AML-193 (cell line): ENCODE data around the gene SHISAL1.
"Not testable (repeated sequence)": the region's sequence is repeated elsewhere in the genome, so short reads cannot be mapped to it uniquely, and the experiment has no call there.

ENCODE experiments used
- DNase-seq, 2 experiments: peaks; one replicate each; lab custom pipeline; 2025; lab: John Stamatoyannopoulos, UW

SHISAL1 gene

DNA sequence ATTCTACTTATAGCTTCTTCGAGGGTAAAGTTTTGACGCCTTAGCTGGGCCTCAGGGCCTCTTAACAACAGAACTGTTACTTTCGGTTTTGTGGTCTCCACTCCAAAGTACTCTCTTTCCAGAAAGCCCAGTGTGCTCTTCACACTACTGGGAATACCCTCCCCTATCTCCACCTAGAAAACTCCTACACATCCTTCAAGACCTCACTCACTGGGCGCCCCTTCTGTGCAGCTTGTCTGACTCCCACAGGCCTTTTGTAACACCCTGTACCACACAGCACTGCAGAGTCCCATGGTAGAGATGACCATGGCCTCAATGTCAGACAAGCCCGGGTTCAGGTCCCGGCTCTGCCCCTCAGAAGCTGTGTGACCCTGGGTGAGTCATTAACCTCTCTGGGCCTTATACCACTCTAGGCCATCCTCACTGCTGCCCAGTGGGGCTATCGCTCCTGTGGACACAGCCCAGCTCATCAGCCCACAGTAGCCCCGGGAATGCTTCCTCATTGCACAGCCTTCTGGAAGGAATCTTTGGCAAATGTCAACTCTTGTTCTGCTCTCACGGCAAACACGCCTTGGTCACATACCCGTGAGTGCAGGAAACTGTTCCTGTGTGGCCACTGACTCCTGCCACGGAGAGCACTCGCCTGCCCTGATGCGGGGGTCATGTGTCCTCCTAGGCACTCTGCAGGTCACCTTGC, 51.4 kb downstream of the SHISAL1 start:
- DNase-seq: no peak

DNA sequence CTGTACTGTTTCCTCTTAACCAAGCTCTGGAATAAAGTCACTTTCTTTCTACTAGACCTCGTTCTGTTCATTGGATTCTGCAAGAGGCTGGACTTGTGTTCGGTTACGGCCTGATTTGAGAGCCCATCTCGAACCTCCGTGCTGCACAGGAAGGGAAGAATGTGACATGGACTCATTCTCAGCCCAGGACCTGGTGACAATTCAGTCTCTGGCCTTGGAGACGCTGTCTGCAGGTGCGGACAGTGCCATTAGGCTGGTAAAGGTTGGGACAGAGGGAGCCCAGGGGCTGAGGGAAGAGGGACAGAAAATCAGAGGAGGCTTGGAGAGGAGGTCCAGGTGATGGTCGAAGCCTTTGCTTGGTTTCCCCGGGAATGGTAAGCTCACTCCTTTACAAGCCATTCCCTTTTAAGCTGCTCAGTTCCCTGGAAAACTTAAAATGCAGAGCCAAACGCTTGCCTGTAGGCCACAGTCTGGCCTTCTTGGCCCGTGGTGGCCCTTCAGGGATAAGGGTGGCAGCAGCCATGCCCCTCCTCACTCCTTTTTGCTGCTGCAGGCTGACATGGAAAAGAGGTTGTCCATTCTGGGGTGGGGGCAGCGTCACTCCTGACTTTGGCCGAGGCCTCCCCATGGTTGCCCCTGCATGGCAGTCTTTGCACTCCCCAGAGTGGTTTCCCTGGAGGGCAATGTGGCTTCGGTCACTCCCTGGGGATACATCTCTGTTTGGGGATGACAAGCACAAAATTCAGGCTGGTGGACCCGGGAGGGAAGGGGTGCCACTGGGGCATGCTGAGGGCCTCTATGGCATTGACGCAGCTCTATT, 52.3 kb downstream of the SHISAL1 start:
- DNase-seq: no peak

DNA sequence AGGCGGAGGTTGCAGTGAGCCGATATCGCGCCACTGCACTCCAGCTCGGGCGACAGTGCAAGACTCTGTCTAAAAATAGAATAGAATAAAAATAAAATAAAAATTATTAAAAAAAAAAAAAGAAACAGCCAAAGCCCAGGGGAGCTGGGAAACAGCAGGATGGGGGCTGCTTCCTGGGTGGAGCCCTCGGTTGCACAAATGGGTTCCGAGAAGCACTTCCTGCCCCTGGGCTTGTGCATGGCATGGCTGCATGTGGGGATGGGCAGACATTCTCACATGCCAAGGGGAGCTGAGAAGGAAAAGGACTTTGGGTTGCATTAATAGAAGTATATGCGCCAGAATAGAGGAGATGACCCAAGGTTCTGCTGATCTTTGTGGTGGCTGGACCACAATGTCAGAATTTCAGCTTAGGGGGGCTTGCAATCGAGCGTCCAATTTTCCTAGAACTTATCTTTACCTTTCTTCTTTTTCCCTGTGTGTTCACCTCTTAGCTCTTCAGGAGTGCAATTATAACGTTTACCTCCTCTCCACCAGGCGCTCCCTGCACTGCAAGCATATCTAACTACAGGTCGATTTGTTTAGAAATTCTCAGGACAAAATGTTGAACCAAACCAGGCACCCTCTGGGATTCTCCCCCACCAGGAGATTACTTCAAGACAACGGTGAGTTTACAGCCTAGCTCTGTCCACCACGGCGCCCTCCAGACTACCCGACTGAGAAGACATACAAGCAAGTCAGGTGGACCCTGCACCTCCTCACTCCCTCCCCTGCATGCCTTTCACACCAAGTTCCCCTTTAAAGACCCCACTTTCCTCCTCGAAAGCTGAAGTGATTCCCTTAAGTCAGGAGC, 53.2 kb downstream of the SHISAL1 start:
- DNase-seq: no peak

DNA sequence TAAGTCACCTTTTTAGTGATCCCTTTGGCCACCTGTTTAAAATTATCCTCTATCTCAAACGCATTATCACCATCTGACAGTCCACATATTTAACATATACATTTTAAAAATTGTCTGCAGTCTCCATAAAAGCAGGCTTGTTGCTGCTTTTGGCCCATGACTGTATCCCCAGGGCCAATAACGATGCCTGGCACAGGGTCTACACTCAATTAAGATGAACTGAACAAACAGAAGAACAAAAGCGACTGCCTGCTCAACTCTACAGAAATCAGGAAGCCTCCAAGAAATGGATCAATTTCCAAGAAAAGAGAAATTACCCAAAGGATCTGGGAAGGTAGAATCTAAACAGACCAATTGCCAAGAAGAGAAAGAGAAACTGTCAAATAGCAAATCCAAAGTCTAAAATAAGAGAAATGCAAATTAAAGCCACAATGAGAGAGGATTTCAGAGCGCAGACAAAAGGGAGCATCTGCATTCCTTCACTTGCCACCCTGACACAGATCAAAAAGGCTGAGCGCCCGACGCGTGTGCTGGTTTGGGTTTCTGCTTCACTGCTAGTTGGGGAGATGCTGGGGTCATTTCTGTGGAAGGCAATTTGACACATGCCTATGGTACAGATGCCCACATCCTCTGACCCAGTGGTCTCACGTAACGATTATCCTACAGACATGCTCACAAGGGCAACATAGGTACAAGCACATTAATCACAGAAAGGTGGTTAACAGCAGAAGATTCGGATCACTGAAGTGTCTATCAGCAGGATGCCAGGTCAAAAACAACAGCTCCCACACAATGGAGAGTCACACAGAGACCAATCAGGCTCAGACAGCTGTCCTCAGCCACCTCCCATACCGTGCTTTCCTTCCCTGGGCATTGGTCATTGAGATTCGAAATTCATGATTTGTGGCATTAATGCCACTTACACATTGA, 55.9 kb downstream of the SHISAL1 start:
- no peak for DNase-seq

DNA sequence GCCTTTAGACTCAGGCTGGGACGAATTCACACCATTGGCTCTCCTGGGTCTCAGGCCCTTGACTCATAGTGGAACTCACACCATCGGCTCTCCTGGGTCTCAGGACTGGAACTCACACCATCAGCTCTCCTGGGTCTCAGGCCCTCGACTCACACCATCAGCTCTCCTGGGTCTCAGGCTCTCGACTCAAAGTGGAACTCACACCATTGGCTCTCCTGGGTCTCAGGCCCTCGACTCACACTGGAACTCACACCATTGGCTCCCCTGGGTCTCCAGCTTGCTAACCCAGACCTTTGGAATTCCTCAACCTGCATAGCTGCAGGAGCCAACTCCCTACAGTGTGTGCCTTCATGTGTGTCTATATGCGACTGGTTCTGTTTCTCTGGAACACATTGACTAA, 56.7 kb downstream of the SHISAL1 start:
- no peak for DNase-seq

DNA sequence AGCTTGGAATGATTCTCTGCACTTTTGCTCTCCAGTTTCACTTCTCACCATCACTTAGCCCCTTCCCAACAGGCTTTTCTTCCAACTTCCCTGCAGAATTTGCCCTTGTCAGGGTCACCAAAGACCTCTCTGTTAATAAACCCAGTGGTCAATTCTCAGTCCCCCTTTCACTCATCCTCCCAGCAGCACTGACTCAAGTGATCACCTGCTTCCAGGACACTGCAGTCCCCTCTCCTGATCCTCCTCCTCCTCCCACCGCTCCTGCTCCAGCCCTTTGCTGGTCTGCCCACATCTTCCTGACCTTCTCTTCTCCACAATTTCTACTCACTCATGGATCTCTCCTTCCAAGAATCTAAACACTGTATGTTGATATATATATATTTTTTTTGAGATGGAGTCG, 57.9 kb downstream of the SHISAL1 start:
- no peak for DNase-seq

DNA sequence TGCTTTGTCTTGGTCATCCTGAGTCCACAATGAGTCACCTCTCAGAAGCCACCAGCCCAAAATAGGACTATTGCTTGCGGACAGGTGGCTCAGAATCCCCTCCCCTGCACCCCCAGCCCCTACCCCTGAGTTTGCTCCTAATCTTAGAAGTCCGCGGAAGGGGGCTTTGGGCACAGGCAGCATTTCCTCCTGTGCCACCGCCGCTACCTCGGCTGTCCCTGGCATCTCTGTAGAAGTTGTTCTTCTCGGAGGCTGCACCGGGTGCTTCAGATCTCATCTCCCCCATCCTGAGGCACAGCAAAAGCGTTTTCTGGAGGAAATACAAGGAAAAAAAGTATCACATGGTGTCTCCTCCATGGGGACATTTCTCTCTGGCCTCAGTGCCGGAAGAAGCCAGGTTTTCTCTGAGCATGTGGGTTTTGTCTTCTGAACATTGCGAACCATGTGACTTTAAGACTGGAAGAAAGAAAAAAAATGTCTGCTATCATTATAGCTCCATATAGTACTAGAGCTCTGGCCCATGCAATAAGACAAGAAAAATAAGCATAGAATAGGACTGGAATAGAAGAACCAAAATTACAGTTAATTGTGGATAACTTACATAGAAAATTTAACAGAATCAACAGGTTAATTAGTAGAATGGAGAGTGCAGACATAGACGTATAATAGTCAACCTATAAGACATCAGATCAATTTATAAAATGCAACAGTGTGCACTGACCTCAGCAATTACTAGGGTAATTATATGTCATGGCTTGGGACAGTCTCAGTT, 63.2 kb downstream of the SHISAL1 start:
- no peak for DNase-seq

DNA sequence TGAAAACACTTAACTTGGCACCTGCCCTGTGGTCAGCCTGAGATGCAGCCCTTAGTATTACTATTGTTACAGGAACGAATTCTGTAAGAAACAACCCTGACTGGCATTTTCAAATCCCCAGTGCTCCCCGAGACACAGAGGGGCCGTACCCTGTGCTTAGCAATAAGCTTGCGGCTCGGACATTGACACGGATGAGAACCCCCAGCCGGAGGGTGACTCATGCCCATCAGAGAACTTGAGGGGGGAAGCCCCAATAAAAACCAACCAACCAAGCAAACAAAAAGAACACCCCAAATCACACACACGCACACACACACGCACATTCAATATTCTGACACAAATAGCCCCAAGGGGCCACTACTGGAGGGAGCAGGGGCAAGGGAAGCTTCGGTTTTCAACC, 63.8 kb downstream of the SHISAL1 start:
- no peak for DNase-seq

DNA sequence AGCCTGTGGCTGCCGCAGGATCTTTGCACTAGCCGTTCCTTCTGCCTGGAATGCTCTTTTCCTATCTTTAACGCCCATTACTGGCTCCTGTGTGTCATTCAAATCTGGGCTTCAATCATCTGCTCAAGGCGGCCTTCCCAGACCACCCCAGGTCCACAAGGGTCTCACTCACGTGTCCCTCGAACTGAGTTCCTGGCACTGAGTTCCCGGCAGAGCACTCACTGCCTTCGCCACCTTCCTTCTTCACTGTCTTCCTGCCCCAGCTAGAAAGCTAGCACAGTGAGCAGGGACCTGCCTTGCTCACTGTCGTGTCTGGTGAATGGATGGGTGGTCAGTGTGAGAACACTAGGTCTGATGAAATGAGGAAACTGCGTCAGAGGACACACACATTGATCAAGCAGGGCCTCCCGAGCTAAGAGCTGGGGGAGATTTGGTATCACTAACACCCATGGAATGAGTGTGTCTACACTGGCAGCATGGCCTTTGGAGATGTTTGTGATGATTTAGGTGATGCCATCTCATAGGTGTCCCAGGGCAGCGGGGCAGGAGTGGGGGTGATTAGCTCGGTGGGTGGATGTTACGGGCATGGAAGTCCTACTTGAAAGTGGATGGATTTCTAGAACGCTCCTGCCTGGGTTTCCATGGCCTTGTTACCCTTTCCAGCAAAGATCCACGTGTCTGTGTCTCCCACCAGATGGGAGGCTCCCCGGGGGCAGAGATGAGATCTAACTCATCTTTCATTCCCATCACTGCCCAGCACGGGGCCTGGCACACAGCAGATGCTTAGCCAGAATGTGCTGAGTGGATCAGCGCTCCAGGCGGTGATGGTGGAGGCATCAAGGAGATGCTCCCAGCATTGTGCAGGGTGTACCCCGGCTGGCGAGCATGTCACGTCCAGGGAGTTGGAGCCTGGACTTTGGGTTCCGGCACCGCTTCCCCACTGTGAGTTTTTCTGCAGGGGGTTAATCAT, 64.5 kb downstream of the SHISAL1 start:
- DNase-seq: no peak

DNA sequence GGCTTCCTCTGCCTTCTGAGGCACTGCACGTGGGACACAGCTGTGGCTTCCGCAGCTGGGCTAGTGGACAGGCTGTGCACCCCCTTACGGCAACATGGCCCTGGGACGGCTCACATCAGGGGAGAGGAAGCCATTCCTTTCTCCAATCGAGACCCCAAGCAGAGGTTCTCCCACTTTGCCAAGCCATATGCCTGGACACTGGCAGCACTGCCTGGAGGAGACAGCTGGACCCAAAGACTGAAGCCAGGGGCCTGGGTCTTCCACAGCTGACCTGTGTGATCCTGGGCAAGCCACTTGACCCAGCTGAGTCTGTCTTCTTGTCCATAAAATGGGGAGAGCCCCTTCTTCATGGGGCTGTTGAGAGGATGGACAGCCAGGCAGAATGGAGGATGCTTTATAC, 65.4 kb downstream of the SHISAL1 start:
- no peak for DNase-seq

DNA sequence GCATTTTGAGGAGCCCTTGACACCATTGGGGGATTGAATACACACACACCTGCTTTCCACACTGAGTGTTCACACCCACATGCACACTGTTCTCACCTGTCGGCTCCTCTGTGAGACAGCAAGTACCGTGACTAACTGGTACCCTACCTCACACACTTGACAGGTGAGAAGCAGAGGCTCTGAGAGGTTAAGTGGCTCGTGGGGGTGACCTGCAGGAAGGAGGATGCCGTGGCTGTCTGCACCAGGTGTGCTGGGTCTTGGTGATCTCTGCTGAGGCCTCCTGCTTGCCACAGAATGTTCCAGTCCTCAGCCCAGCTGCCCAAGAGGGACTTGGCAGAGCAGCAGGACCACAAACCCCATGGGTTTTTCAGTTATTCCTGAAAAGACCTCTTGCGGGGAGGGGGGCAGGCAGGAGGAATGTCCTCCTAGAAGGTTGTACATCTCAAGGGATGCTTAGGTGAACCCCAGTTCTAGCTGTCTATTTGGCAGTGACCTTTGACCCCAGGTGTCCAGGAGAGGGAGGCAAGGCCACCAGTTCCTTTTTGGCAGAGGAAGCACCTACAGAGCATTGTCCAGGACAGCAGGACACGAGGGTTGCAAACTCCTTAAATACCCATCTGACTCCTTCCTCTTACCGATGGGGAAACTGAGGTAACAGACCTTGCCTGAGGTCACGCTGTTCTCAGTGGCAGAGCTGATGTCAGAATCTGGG, 66.0 kb downstream of the SHISAL1 start:
- no peak for DNase-seq

DNA sequence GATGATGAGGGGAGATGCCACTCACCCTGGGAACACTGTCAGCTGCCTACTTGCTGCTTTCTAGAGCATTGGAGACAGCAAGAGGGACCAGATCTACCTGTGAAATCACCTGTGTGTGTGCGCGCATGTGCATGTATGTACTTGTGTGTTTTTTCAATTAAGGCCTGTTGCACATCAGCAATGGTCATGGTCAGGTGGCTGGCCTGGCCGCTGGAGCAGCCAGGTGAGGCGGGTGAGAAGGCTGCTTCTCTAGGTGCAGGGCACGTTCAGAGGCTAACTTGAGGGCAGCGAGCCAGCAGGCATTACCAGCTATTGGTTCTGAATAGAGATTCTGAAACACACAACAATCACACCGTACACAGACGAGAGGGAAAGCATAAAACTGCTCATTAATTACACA, 66.9 kb downstream of the SHISAL1 start:
- DNase-seq: no peak

DNA sequence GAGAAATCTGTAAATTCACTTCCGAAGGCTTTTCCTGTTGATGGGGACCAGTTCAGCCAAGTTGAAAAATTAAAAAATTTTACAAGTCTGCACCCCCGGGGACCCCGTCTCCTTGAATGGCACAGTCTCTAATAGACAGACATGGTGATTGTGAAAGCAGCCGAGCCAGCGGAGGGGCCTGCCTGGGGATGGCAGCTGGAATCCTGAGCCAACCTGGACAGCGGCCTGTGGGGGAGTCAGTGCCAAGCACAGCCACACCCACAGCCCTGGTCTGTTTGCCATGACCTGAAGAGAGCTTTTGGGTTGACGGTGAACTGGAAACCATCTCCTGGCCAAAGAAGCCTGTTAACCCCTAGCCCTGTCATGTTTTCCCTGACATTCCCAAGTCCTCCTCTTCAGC, 67.3 kb downstream of the SHISAL1 start:
- no peak for DNase-seq

DNA sequence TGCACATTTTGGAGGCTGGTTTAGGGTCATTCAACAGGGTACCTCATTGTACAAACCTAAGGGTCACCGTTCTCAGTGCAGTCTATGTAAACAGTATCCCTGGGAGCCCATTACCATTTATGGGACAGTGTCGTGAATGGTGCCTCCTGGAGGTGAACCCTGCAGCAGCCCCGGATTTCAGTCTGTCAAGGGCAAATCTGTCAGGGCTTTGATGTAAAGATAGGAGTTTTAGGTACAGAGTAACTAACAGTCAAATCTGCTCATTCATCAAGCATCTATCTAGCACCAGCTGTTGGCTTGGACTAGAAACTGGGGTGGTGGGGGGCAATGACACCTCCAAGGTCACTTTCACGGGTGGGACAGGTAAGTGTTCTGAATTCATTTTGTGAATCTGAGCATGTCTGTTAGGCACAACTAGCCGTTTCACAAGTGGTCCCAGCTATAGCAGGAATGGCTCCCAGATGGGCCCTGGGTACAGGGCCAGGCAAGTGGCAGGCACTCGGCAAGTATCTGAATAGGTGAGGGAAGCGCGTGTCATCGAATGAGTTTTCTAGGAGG, 68.4 kb downstream of the SHISAL1 start:
- DNase-seq: no peak

DNA sequence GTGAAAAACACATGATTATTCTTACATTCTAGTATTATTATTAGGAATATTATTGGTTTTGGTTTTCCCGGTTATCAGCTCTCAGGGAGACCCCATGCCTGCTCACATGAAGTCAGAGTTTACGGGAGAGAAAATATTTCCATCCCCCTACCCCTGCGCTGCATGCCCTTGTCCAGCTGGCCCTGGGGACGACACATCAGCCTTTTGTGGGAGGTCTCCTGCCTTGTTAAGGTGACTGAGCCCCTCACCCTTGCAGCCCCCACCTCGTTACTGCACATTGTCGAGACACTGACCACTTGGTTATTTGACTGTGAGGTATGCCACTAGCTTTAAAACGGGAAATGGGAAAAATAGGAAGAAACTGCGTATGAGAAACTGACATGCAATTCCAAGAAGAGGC, 69.0 kb downstream of the SHISAL1 start:
- no peak for DNase-seq

DNA sequence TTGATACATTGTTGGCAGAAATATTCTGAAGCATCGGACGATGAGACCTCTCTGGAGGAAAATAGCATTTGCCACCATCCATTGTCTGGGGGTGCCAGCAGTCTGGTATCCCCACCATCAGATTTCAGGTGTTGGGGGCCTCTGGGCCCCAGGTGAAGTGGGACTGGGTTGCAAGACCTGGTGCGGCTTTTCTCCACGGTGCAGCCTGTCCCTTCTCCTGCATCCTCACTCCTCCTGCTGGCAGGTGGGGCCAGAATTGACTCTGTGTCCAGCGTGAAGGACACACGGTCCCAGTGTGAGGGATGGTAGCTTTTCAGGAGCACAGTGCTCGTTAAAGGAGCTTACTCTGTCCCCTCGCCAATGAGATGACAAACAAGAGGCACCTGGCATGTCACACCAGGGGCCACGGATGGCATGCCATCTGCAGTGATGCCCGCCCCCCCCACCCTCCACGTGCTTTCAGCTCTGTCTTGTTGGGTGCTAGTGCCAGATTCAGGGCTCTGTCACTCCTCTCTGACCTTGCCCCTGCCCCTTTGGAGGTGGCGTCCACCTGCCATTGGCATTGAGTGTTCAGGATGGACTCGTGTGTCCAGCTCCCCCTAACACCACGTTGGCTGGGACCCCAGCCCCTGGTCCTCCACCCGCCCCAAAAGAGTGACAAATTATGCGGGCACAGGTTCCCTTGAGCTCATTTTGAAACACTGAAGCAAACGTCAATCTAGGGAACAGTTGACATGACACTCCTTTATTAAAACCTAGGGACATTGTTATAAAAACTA, 69.6 kb downstream of the SHISAL1 start:
- no peak for DNase-seq

DNA sequence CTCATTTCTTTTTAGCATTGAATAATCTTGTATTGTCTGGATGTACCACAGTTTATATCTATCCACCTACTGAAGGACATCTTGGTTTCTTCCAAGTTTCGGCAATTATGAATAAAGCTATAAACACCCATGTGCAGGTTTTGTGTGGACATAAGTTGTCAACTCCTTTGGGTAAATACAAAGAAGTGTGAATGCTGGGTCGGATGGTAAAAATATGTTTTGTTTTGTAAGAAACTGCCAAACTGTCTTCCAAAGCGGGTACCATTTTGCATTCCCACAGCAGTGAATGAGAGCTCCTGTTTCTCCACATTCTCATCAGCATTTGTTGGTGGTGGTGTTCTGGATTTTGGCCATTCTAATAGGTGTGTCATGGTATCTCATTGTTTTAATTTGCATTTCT, 71.6 kb downstream of the SHISAL1 start:
- DNase-seq: not testable (repeated sequence)

DNA sequence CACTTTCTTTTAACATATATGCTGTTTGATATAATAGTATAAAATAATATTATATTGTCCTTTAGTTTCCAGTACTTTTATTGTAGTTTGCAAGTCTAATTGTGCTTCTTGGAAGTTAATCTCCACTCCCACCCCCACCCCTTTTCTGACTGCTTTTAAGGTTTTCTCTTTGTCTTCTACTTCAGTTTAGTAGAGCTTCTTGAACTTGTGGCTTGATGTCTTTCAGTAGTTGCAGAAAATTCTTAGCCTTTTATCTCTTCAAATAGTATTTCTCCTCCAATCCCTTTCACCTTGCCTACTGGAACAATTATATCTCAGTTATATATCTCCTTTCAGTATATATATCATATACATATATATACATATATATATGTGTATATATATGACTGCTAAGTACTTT, 75.5 kb downstream of the SHISAL1 start:
- no peak for DNase-seq
